NCI-H748 treated with DMSO at 0.1 percent for 48 hours (cell line): Measurements from ENCODE around the gene TAS2R60.
"Not testable (repeated sequence)": the region's sequence is repeated elsewhere in the genome, so short reads cannot be mapped to it uniquely, and the experiment has no call there.

Experiments used
- DNase-seq: peaks from one replicate; lab custom pipeline; 2025; lab: John Stamatoyannopoulos, UW

The TAS2R60 gene

DNA sequence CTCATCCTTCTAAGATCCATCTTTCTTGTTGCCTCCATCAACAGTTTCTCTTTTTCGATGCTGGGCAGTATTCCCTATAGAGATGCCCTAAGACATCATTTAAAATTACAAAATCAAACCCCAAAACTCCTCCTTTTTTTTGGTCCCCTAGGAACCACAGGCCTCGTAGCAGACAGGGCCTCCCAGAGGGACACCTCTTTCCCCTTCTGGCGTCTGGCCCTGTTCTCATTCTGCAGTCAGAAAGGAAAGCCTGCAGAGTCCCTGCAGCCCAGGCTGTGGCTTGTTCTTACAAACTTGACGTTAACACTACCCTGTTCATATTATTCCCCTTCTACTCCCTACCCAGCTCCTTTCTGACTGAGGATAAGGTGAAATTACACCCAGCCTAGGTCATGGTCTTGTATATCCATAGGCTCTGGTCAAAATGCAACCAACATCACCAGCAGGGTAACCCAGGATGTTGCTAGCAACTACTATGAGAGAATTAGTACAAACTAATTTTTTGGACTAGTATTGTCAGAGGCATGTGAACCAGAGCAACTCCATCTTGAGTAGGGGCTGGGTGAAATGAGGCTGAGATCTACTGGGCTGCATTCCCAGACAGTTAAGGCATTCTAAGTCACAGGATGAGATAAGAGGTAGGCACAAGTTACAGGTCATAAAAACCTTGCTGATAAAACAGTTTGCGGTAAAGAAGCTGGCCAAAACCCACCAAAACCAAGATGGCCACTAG lies 31.1 kb upstream of the TAS2R60 start:
- DNase-seq, result no peak

GRCh38 chr7:143413123-143413522 lies 30.1 kb upstream of the TAS2R60 start:
- DNase-seq, result no peak

DNA sequence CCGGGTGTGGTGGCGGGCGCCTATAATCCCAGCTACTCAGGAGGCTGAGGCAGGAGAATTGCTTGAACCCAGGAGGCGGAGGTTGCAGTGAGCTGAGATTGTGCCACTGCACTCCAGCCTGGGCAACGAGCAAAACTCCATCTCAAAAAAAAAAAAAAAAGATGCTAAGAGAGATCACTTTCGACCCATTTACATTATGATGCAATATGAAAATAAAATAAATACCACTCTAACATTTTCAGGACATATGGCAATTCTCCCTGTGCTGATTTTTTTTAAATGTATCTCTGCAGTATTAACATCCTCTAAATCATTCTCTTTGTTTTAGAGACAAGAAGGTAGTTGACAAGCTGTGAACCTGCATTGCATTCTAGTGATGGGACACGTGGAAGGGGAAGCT lies 28.0 kb upstream of the TAS2R60 start:
- not testable (repeated sequence) for DNase-seq

- DNase-seq, result no peak
Measured at GRCh38 chr7:143415742-143416397, 27.4 kb upstream of the TAS2R60 start.

DNA sequence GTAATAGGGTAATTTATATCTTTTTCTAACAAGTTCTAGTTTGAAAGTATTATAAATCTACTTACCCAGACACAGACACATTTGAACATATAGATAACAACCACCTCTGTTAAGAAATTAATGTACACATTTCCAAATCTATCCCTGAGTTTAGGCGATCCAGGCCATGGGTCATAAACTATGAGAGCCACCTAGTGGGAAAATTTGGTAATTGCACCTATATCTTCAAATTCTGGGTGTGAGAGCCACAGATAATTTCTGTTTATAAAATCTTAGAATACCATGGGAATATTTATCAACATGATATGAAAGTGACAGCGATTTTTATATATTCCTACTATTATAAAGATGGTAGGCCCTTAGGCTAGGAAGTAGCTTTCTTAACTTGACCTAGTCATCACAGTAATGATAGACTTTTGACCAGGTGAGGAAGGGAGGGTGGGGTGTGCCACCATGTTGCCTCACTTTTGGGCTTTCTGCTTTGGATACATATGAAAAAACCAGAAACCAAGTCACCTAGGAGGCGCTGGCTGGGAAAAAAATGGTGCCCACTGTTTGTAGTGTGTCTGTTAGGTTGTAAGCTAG lies 26.6 kb upstream of the TAS2R60 start:
- peak; percentile 58 for DNase-seq

DNA sequence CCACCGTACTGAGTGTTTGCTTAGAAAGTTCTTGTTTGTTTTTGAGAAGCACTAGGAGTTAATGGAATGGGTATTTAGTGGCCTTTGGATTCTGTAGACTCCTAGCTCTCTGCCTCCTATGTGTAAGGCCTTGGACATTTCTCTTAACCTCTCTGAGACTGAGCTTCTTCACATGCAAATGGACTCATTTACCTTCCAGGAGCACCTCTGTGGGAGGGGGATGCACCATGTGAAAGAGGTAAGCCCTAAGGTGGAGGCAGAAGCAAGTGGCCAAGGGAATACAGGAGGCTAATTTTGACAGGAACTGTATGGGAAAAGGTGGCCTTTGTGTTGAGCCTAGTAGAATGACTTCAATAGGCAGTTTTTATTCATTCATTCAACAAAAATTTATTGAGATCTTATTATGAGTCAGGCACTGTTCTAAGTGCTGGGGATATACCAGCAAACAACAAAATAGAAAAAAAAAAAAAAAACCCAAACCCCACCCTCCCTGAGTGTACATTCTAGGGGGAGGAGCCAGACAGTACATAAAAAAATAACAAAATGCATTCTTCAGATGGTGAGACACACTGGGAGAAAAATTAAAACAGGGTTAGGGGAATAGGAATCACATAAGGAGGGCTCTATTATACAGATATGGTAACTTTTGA lies 25.4 kb upstream of the TAS2R60 start:
- DNase-seq, result no peak

GRCh38 chr7:143418681-143419458 lies 24.4 kb upstream of the TAS2R60 start:
- DNase-seq, result no peak

DNA sequence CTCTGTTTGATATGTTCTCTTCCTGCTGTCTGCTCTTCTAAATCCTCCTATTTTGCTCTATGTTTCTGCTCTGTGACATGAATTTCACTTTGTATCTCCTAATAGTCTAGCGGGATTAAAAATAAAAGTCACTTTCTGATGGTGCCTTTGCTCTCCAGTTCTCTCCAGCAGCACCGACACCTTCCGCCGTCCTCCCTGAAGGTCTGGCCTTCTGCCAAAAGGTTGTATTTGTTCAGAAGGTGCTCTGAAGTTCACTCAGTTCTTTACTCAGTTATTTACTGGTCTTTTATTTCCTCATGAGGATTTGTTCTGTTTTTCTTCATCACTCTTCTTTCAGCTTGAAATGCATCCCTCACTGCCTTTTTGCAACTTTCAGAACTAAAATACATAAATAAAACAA lies 23.4 kb upstream of the TAS2R60 start:
- DNase-seq, result no peak

- not testable (repeated sequence) for DNase-seq
Measured at GRCh38 chr7:143420624-143421023, 22.6 kb upstream of the TAS2R60 start.

DNA sequence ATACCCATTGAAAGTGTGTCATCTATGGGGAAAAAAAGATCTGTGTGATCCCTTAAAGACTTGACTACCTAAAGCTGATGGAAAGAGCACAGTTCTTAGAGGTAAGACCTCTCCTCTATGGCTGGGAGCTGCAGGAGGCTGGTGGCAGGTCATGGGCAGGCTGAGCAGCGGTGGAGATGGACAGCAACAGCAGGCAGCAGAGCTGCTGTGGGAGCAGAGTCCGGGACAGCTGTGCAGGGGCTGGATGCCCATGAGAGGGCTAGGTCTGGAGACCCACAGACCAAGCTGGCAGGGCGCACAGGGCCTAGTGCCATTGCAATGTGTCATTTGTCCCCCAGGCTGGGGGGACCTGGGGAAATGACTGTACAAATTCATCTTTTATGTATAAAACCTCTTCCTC lies 21.2 kb upstream of the TAS2R60 start:
- DNase-seq, result no peak

- not testable (repeated sequence) for DNase-seq
Measured at GRCh38 chr7:143424476-143424875, 18.8 kb upstream of the TAS2R60 start.

- DNase-seq, result no peak
Measured at GRCh38 chr7:143426479-143427142, 16.6 kb upstream of the TAS2R60 start.

GRCh38 chr7:143429770-143430698 lies 13.2 kb upstream of the TAS2R60 start:
- no peak for DNase-seq

DNA sequence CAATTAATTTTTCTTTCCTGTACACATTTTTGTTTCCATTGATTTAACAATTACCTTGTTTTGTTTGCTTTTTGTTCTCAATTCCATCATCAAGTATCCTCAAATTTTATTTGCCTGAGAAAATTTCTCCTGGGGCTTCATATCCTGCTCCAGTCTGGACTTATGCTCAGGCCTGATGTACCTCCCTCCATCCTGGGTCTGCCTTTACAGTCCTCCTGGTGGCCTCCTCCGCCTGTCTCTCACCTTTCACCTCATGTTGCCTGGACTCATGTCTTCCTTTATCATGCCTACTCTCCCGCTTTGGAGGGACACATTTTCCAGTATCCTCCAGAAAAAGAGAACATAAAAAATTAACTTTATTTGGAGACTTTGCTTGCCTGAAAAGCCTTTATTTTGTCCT lies 12.1 kb upstream of the TAS2R60 start:
- DNase-seq, result no peak

GRCh38 chr7:143433759-143434158 lies 9.5 kb upstream of the TAS2R60 start:
- no peak for DNase-seq

GRCh38 chr7:143434660-143435059 lies 8.6 kb upstream of the TAS2R60 start:
- DNase-seq, result no peak

- DNase-seq, result no peak
Measured at GRCh38 chr7:143435266-143435665, 8.0 kb upstream of the TAS2R60 start.

GRCh38 chr7:143436325-143436946 lies 6.8 kb upstream of the TAS2R60 start:
- DNase-seq, result no peak

- no peak for DNase-seq
Measured at GRCh38 chr7:143437578-143437977, 5.7 kb upstream of the TAS2R60 start.

GRCh38 chr7:143439866-143440265 lies 3.4 kb upstream of the TAS2R60 start:
- DNase-seq, result no peak
